ENCODE results near the gene GNG4. TPM values are rescaled to one million over a fixed set of nuclear protein-coding genes. Genes with fewer than 3 reads are reported as not detected.

The GNG4 gene
- total and polyA plus RNA-seq, 2 donors, result 3.1 to 9.8 TPM

DNA sequence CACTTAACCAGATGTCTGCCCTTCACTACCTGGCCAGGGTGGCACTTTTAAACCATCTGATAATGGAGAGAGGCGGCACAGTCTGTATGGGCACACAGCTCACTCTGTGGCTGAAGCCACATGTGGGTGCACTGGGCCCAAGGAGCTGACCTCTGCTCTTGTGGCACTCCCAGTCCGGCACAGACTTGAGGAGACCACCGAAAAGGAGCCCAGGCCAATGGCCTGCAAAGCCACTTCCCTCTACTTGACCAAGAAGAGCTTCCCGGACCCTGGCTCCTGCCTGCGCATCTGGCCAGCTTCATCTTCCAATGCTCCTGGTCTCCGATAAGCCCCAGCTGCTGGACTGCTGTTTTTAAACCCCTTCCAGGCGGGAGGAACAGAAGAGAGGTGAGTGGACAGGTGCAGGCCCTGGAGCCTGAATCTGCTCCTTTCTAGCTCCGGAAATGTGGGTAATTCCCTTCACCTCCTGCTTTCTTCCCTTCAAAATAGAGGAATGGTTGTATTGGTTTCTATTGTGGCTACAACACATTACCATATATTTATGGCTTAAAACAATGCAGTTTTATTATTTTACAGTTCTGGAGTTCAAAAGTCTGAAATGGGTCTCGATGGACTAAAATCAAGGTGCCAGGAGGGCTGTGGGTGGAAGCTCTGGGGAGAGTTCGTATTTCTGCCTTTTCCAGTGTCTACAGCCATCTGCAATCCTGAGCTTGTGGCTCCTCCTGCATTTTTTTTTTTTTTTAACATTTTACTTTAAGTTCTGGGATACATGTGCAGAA is 11.6 kb downstream of the GNG4 start:
- Histone ChIP-seq H3K4me1 (ENCODE audit: control insufficient read depth in 2 of 2, insufficient read depth in 2 of 2, low read length in 2 of 2) (peaks cover 8 to 15% of the 10 kb centered on the region in 2 donors), H3K27me3 (ENCODE audit: control insufficient read depth in 2 of 2, insufficient read depth in 1 of 2, low read length in 1 of 2) (peaks cover 0 to 12% of the 10 kb centered on the region in 2 donors), H3K4me3 (ENCODE audit: low read length in 2 of 2) (no peak overlapping the region), H3K27ac (ENCODE audit: low read depth in 1 of 2, low read length in 1 of 2) (no peak overlapping the region), H3K9me3 (ENCODE audit: control insufficient read depth in 2 of 2, insufficient read depth in 1 of 2, low read length in 1 of 2) (peaks cover 0 to 4% of the 10 kb centered on the region in 2 donors), H3K36me3 (ENCODE audit: control insufficient read depth in 2 of 2, insufficient read depth in 2 of 2, low read length in 1 of 2) (no peaks in the 10 kb centered on the region)
- 92% methylated on average over 10 of the region's 10 CpGs for WGBS
- no peak for DNase-seq (ENCODE audit: low read depth in 6 of 9, low spot score in 9 of 9)

DNA sequence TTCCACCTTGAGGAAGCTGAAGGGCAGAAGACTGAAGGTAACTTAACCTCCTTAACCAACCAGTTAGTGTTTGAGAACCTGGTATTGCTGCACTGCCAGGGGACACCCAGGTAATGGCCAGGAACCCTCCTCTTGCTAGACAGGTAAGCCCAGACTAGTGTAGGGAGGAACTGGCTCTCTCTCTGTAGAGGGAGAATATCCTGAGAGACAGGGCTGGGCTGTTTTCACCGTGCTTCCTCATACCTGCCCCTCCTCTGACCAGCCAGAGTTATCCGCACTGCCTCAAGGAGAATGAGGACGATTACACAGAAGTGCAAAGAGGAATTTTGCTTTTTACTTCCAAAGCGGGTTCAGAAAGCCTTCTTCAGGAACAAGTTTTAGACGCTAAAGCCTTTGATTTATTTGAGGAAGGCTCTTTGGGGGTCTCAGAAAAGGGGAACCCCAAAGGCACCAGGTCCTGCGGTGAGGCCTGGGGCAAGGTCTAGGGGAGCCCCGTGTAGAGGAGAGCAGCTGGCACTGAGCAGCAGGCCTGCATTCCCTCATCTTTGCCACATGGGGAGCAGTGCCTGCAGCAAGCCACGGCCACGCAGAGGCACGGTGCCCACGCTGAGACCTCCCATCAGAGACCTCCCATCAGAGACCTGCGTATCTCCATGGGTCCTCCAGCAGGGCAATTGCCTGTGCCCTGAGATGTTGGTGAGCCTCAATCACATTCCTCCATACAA is 13.5 kb downstream of the GNG4 start:
- Histone ChIP-seq H3K27ac (ENCODE audit: low read depth in 1 of 2, low read length in 1 of 2) (no peak overlapping the region), H3K4me1 (ENCODE audit: control insufficient read depth in 2 of 2, insufficient read depth in 2 of 2, low read length in 2 of 2) (no peaks in the 10 kb centered on the region), H3K9me3 (ENCODE audit: control insufficient read depth in 2 of 2, insufficient read depth in 1 of 2, low read length in 1 of 2) (no peaks in the 10 kb centered on the region), H3K27me3 (ENCODE audit: control insufficient read depth in 2 of 2, insufficient read depth in 1 of 2, low read length in 1 of 2) (no peaks in the 10 kb centered on the region), H3K36me3 (ENCODE audit: control insufficient read depth in 2 of 2, insufficient read depth in 2 of 2, low read length in 1 of 2) (no peaks in the 10 kb centered on the region), H3K4me3 (ENCODE audit: low read length in 2 of 2) (no peak overlapping the region)
- 70% methylated on average over 12 of the region's 12 CpGs for WGBS
- DNase-seq (ENCODE audit: low read depth in 6 of 9, low spot score in 9 of 9), result no peak

- Histone ChIP-seq H3K4me1 (ENCODE audit: control insufficient read depth in 2 of 2, insufficient read depth in 2 of 2, low read length in 2 of 2) (no peaks in the 10 kb centered on the region), H3K4me3 (ENCODE audit: low read length in 2 of 2) (no peak overlapping the region)
These were observed 16.8 kb downstream of the GNG4 start for GRCh38 chr1:235632506-235633401.

DNA sequence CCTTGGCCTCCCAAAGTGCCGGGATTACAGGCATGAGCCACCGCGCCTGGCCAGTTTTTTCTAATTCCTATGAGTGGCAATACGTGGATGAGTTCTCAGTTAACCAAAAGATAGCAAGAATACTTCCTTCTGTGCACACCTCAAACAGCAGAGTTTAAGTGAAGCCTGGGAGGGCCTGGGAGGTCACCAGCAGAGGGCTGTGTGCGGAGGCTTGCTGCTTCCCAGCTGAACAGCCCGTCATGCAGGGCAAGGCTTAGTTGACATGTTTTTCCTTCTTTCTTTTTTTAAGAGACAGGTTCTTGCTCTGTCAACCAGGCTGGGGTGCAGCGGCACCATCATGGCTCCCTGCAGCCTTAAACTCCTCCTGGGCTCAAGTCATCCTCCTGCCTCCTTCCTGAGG is 17.8 kb downstream of the GNG4 start:
- H3K9me3 ChIP-seq (ENCODE audit: control insufficient read depth in 2 of 2, insufficient read depth in 1 of 2, low read length in 1 of 2), result no peaks in the 10 kb centered on the region
- no peaks in the 10 kb centered on the region for H3K27me3 ChIP-seq (ENCODE audit: control insufficient read depth in 2 of 2, insufficient read depth in 1 of 2, low read length in 1 of 2)
- WGBS, result 89% methylated on average over 7 of the region's 7 CpGs
- H3K4me1 ChIP-seq (ENCODE audit: control insufficient read depth in 2 of 2, insufficient read depth in 2 of 2, low read length in 2 of 2), result no peaks in the 10 kb centered on the region
- DNase-seq (ENCODE audit: low read depth in 6 of 9, low spot score in 9 of 9), result no peak
- H3K36me3 ChIP-seq (ENCODE audit: control insufficient read depth in 2 of 2, insufficient read depth in 2 of 2, low read length in 1 of 2), result no peaks in the 10 kb centered on the region
- H3K4me3 ChIP-seq (ENCODE audit: low read length in 2 of 2), result no peak overlapping the region
- no peak overlapping the region for H3K27ac ChIP-seq (ENCODE audit: low read depth in 1 of 2, low read length in 1 of 2)

More at GRCh38 chr1:235632506-235633401, 16.8 kb downstream of the GNG4 start:
- H3K9me3 ChIP-seq (ENCODE audit: control insufficient read depth in 2 of 2, insufficient read depth in 1 of 2, low read length in 1 of 2), result no peaks in the 10 kb centered on the region
- 28% methylated on average over 14 of the region's 14 CpGs for WGBS
- H3K36me3 ChIP-seq (ENCODE audit: control insufficient read depth in 2 of 2, insufficient read depth in 2 of 2, low read length in 1 of 2), result no peaks in the 10 kb centered on the region
- H3K27me3 ChIP-seq (ENCODE audit: control insufficient read depth in 2 of 2, insufficient read depth in 1 of 2, low read length in 1 of 2), result no peaks in the 10 kb centered on the region
- no peak overlapping the region for H3K27ac ChIP-seq (ENCODE audit: low read depth in 1 of 2, low read length in 1 of 2)
- no peak for DNase-seq (ENCODE audit: low read depth in 6 of 9, low spot score in 9 of 9)

DNA sequence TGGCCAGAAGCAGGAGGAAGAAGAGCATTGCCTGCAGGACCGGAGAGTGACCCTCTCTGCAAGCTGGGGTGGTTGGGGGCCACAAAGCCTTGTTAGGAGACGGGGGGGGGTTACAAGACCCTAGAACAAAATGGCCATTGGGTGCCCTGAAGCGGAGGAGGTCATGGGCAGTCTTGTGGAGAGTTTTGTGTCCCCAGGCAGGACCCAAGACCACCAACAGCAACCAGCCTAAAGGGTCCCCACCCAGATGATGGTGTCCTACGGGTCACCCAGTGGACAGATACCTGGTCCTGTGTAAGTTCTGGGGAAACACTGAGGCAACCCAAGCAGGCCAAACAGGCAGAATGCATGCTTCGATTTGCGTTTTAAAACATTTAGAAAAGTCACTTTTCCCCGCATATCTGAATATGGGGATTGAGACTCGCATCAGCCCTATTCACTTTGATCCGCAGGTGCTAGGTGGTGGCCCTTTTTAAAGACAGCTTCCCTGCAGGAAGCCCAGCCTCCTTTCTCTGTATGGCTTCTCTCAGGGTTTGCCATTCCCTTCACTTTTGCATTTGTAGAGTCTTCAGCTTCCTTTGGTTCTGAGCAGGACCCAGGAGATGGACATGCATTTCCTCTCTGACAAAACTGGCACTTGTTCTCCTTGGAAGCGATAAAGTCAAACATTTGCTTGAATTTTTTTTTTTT is 21.1 kb downstream of the GNG4 start:
- Histone ChIP-seq H3K27ac (ENCODE audit: low read depth in 1 of 2, low read length in 1 of 2) (no peak overlapping the region), H3K36me3 (ENCODE audit: control insufficient read depth in 2 of 2, insufficient read depth in 2 of 2, low read length in 1 of 2) (no peaks in the 10 kb centered on the region), H3K4me1 (ENCODE audit: control insufficient read depth in 2 of 2, insufficient read depth in 2 of 2, low read length in 2 of 2) (peaks cover 5 to 7% of the 10 kb centered on the region in 2 donors), H3K27me3 (ENCODE audit: control insufficient read depth in 2 of 2, insufficient read depth in 1 of 2, low read length in 1 of 2) (no peaks in the 10 kb centered on the region), H3K9me3 (ENCODE audit: control insufficient read depth in 2 of 2, insufficient read depth in 1 of 2, low read length in 1 of 2) (no peaks in the 10 kb centered on the region), H3K4me3 (ENCODE audit: low read length in 2 of 2) (no peak overlapping the region)
- DNase-seq (ENCODE audit: low read depth in 6 of 9, low spot score in 9 of 9), result no peak
- WGBS, result 96% methylated on average over 10 of the region's 10 CpGs

DNA sequence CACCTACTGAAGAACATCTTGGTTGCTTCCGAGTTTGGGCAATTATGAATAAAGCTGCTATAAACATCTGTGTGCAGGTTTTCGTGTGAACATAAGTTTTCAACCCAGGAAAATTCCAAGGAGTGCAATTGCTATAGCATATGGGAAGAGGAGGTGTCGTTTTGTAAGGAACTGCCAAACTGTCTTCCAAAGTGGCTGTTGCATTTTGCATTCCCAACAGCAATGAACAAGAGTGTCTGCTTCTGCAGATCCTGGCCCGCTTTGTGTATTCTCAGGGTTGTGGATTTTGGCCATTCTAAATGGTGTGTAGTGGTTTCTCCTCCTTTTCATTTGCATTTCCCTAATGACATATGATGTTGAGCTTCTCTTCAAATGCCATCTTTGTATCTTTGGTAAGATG is 23.8 kb downstream of the GNG4 start:
- H3K4me3 ChIP-seq (ENCODE audit: low read length in 2 of 2), result no peak overlapping the region
- H3K27me3 ChIP-seq (ENCODE audit: control insufficient read depth in 2 of 2, insufficient read depth in 1 of 2, low read length in 1 of 2), result no peaks in the 10 kb centered on the region
- peaks cover 5 to 7% of the 10 kb centered on the region in 2 donors for H3K4me1 ChIP-seq (ENCODE audit: control insufficient read depth in 2 of 2, insufficient read depth in 2 of 2, low read length in 2 of 2)
- no peaks in the 10 kb centered on the region for H3K9me3 ChIP-seq (ENCODE audit: control insufficient read depth in 2 of 2, insufficient read depth in 1 of 2, low read length in 1 of 2)
- H3K27ac ChIP-seq (ENCODE audit: low read depth in 1 of 2, low read length in 1 of 2), result no peak overlapping the region
- WGBS, result 97% methylated on average over 4 of the region's 4 CpGs
- no peak for DNase-seq (ENCODE audit: low read depth in 6 of 9, low spot score in 9 of 9)
- no peaks in the 10 kb centered on the region for H3K36me3 ChIP-seq (ENCODE audit: control insufficient read depth in 2 of 2, insufficient read depth in 2 of 2, low read length in 1 of 2)

- 78% methylated on average over 3 of the region's 3 CpGs for WGBS
- no peak for DNase-seq (ENCODE audit: low read depth in 6 of 9, low spot score in 9 of 9)
- Histone ChIP-seq H3K27me3 (ENCODE audit: control insufficient read depth in 2 of 2, insufficient read depth in 1 of 2, low read length in 1 of 2) (no peaks in the 10 kb centered on the region), H3K4me1 (ENCODE audit: control insufficient read depth in 2 of 2, insufficient read depth in 2 of 2, low read length in 2 of 2) (peaks cover 5 to 7% of the 10 kb centered on the region in 2 donors), H3K27ac (ENCODE audit: low read depth in 1 of 2, low read length in 1 of 2) (no peak overlapping the region), H3K9me3 (ENCODE audit: control insufficient read depth in 2 of 2, insufficient read depth in 1 of 2, low read length in 1 of 2) (no peaks in the 10 kb centered on the region), H3K4me3 (ENCODE audit: low read length in 2 of 2) (no peak overlapping the region), H3K36me3 (ENCODE audit: control insufficient read depth in 2 of 2, insufficient read depth in 2 of 2, low read length in 1 of 2) (no peaks in the 10 kb centered on the region)
These were observed 24.2 kb downstream of the GNG4 start for GRCh38 chr1:235625340-235625739.

DNA sequence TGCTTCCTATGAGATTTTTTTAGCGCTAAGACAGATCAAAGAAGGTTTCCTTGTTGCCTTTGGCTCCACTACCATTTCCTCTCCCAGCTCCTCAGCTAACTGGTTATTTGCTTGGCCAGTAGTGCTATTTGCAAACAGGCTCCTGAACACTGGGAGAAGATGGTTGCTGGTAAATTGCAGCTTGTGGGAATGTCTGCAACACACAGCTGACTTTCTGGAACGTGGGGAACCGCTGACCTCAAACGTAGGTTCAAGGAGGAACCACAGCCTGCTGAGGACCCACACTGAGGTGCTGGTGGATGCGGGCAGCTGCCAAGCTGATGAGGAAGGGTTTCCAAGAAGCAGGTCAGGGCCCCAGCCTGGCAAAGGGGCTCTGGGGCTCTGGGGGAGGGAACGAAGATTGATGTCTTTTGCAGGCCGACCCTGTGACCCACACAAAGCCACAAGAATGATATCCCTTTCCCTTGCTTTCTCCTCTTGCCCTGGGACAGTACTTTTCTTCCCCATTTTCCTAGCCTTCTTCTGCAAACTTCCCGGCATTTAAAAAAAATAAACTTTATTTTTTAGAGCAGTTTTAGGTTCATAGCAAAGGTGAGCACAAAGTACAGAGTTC is 24.8 kb downstream of the GNG4 start:
- 20% methylated on average over 8 of the region's 8 CpGs for WGBS
- no peaks in the 10 kb centered on the region for H3K27me3 ChIP-seq (ENCODE audit: control insufficient read depth in 2 of 2, insufficient read depth in 1 of 2, low read length in 1 of 2)
- no peaks in the 10 kb centered on the region for H3K36me3 ChIP-seq (ENCODE audit: control insufficient read depth in 2 of 2, insufficient read depth in 2 of 2, low read length in 1 of 2)
- no peak overlapping the region for H3K27ac ChIP-seq (ENCODE audit: low read depth in 1 of 2, low read length in 1 of 2)
- no peaks in the 10 kb centered on the region for H3K9me3 ChIP-seq (ENCODE audit: control insufficient read depth in 2 of 2, insufficient read depth in 1 of 2, low read length in 1 of 2)
- H3K4me1 ChIP-seq (ENCODE audit: control insufficient read depth in 2 of 2, insufficient read depth in 2 of 2, low read length in 2 of 2), result peaks cover 5 to 7% of the 10 kb centered on the region in 2 donors
- H3K4me3 ChIP-seq (ENCODE audit: low read length in 2 of 2), result no peak overlapping the region
- DNase-seq (ENCODE audit: low read depth in 6 of 9, low spot score in 9 of 9), result no peak
